ENCODE data around the gene NCAPD2.
"Not testable (repeated sequence)": the region's sequence is repeated elsewhere in the genome, so short reads cannot be mapped to it uniquely, and the experiment has no call there.

The NCAPD2 gene

DNA sequence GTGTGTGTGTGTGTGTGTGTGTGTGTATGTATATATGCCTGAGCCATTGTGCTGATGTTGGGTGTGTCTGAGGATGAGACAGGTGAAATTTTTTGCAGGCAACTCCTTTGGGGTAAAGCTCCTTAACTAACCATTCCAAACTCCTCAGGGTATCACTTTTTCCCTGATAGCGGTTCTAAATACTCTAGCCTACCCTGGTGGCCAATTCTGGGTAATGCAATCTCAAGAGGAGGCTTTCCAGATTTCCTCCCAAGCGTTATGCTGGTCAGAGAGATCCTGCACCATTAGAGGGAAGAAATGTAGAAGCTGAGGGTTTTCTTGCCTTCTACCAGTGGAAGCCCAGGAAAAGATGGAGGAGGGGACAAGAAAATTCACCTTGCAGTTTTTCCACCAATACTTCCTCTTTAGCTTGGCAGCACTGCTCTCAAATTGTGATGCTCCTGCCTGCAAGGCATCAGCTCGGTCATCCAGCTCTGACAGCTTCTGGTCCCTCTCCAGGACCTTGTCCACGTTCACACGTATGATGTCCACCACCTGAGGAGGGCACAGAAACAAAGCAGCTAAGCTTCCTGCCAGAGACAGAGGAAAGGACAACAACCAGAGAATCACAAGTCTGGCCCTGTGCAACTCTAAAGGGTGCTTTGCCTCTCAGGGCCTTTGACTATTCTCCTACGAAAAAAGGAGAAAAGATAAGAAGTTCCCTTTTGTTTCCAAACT is 28.3 kb upstream of the NCAPD2 start:
- DNase-seq, result no peak

- DNase-seq, result no peak
These were observed 27.7 kb upstream of the NCAPD2 start for GRCh38 chr12:6466184-6466573.

DNA sequence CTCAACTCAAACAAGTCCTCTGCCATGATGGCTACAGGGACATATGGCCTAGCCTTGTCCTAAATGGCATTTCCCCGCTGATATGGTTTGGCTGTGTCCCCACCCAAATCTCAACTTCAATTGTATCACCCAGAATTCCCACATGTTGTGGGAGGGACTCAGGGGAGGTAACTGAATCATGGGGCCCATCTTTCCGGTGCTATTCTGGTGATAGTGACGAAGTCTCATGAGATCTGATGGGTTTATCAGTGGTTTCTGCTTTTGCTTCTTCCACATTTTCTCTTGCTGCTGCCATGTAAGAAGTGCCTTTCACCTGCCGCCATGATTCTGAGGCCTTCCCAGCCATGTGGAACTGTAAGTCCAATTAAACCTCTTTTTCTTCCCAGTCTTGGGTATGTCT is 27.2 kb upstream of the NCAPD2 start:
- DNase-seq, result not testable (repeated sequence)

- DNase-seq, result not testable (repeated sequence)
These were observed 26.2 kb upstream of the NCAPD2 start for GRCh38 chr12:6467571-6468282.

DNA sequence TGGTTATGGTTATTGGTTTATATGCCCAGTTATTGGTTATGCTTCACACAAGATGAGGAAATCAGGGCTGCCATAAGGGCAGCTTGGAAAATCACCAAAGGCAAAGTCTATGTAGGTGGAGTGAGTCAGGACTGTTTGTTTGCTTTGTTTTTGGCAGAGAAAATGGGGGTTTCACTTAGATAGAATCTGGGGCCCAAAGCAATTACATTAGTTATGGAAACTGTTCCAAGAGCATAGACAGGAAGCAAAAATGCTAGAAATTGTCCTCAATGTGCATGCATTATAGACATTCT is 25.7 kb upstream of the NCAPD2 start:
- no peak for DNase-seq

DNA sequence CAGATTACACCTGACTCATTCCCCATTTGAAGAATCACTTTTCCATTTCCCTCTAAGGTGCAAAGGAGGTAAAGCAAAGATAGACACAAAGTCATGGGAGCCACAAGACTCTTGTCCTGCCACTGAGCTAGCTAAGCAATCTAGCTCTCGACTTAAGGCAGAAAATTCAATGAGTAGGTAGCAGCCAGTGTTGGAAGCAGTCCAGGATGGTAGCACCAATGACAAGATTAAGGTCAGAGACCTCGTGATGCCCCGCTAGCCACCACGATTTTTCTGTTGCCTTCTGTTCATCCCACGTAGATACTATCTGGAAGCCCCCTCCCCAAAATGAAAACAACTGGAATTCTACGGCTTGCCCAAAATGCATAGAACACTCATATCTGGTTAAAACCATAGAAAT is 24.8 kb upstream of the NCAPD2 start:
- no peak for DNase-seq

GRCh38 chr12:6469609-6470374 is 24.1 kb upstream of the NCAPD2 start:
- no peak for DNase-seq

- DNase-seq, result peak; percentile 97
These were observed 23.3 kb upstream of the NCAPD2 start, which contains the start of gene VAMP1 for GRCh38 chr12:6470375-6471163. TSS of gene VAMP1 (minus strand) at chr12:6470677. CDS start at chr12:6470531, 146 bp downstream.

DNA sequence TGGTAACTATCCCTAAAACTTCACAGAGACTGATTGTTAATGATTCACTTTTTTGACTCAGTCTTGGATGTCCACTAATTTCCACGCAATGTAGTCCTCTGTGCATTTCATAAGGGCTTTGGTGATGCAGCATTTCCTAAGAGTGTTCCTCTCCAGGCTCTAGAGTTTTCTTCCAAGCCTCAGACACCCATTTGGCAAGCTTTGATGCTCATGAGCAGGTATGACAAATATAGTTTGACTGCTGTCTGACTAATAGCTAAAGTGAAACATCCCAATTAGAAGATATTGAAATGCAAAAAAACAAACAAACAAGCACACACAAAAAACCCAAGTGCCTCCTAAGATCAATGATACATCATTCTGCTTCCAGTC is 21.9 kb upstream of the NCAPD2 start:
- DNase-seq, result no peak

GRCh38 chr12:6472491-6472890 is 21.4 kb upstream of the NCAPD2 start:
- no peak for DNase-seq

- DNase-seq, result not testable (repeated sequence)
These were observed 18.5 kb upstream of the NCAPD2 start for GRCh38 chr12:6475233-6475975.

DNA sequence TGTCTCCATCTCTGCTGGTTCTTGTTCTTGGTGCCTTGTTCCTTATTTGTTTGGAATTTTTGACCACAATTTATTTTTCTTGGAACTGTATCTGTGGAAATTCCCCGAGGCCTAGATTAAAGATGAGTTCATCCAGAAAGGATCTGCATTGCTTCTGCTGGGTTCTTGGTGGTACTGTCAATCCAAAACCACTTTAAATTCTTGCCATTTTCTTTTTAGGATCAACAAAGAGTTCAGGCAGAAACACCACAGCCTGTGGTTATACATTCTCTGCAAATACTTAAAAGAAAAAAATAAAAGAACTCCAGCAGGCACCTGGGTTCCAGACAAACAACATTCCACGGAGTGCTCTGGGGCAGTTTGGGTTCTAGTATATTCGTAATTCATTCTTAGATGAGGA is 17.4 kb upstream of the NCAPD2 start:
- no peak for DNase-seq

DNA sequence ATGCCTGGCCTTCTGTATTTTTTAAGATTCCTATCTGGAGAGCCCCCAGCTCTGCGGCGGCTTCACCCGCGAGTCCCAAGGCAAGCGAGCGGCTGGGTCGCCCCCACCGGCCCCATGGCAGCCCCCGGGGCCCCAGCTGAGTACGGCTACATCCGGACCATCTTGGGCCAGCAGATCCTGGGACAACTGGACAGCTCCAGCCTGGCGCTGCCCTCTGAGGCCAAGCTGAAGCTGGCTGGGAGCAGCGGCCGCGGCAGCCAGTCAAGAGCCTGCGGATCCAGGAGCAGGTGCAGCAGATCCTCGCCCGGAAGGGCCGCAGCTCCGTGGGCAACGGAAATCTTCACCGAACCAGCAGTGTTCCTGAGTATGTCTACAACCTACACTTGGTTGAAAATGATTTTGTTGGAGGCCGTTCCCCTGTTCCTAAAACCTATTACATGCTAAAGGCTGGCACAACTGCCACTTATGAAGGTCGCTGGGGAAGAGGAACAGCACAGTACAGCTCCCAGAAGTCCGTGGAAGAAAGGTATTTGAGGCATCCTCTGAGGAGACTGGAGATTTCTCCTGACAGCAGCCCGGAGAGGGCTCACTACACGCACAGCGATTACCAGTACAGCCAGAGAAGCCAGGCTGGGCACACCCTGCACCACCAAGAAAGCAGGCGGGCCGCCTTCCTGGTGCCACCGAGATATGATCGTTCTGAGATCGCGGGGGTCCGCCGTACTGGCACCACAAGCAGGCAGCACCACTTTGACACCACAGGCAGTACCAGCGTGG is 16.1 kb upstream of the NCAPD2 start:
- DNase-seq, result not testable (repeated sequence)

DNA sequence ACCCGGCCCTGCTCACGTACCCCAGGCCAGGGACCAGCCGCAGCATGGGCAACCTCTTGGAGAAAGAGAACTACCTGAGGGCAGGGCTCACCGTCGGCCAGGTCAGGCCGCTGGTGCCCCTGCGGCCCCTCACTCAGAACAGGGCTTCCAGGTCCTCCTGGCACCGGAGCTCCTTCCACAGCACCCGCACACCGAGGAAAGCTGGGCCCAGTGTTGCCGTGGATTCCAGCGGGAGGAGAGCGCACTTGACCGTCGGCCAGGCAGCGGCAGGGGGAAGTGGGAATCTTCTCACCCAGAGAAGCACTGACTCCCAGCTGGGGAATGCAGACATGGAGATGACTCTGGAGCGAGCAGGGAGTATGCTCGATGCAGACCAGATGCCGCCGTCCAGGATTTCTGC is 15.5 kb upstream of the NCAPD2 start:
- DNase-seq, result no peak

DNA sequence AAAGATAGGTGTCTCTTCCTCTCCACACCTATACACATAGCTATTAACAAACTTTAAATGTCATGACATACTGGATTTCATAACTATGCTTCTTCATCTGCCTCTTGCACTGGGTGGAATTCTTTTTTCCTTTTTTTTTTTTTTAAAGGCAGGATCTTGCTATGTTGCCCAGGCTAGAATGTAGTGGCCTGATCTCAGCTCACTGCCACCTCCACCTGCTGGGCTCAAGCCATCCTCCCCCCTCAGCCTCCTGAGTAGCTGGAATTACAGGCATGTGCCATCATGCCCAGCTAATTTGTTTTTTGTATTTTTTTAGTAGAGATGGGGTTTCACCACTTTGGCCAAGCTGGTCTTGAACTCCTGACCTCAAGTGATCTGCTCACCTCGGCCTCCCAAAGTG is 5.7 kb upstream of the NCAPD2 start:
- no peak for DNase-seq

DNA sequence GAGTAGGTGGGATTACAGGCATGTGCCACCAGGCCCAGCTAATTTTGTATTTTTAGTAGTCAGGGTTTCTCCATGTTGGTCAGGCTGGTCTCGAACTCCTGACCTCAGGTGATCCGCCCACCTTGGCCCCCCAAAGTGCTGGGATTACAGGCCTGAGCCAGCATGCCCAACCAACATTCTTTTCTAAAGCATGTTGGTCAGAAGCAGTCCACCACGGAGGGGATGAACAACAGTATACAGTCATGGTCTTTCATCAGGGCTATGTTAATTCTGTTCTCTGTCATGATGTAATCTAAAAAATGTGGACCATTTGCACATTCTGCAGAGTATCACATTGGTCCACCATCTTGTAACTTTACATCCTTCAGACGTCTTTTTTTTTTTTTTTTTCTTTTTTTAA is 4.5 kb upstream of the NCAPD2 start:
- no peak for DNase-seq

- DNase-seq, result not testable (repeated sequence)
These were observed 3.2 kb upstream of the NCAPD2 start for GRCh38 chr12:6490673-6491072.

GRCh38 chr12:6492838-6493496 is 935 bp upstream of the NCAPD2 start, which contains the start of gene MRPL51:
TSS of gene MRPL51 (minus strand) at chr12:6493262. CDS start at chr12:6493136, 126 bp downstream.
- DNase-seq, result peak; percentile 95

- DNase-seq, result no peak
These were observed 399 bp downstream of the NCAPD2 start for GRCh38 chr12:6494258-6494743.

DNA sequence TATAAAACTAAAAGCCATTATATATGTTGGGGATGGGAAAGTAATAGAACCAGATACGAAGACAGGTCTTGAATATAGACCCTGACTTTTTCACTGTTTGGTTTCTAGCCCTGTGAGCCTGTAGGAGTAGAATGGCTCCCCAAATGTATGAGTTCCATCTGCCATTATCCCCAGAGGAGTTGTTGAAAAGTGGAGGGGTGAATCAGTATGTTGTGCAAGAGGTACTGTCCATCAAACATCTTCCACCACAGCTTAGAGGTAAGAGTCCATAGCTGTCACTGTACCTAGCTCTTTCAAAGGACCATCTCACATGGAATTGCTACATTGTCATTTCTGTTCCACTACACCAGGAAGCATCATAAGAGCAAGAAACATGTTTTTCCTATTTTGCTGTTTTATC is 1.1 kb downstream of the NCAPD2 start:
- no peak for DNase-seq

- not testable (repeated sequence) for DNase-seq
These were observed 3.4 kb downstream of the NCAPD2 start for GRCh38 chr12:6497291-6497690.
